Lower lobe of right lung (tissue), 2 donors: ENCODE results near the gene AASDH. TPM values are rescaled to one million over a fixed set of nuclear protein-coding genes. Genes with fewer than 3 reads are reported as not detected.

Experiments used
- ATAC-seq, 2 donors: fragments of 200-7000 bp; cut with Tn5 transposase; one replicate each; pipeline ENCODE4 v1.9.1; 2020 to 2022; ENCODE audit warnings: mild to moderate bottlenecking in 2 of 2, moderate library complexity in 2 of 2
- DNase-seq: peaks from one replicate; pipeline ENCODE4 v3.0.0-alpha.2; 2020
- H3K27ac ChIP-seq: fragments of 200-600 bp; one replicate; pipeline ENCODE4 v1.8.0; 2022
- H3K27me3 ChIP-seq: fragments of 200-600 bp; one replicate; pipeline ENCODE4 v1.8.0; 2022; ENCODE audit warnings: low read depth
- H3K36me3 ChIP-seq: fragments of 200-600 bp; one replicate; pipeline ENCODE4 v1.8.0; 2022; ENCODE audit warnings: mild to moderate bottlenecking
- H3K4me1 ChIP-seq: fragments of 200-600 bp; one replicate; pipeline ENCODE4 v1.8.0; 2022
- H3K4me3 ChIP-seq: fragments of 200-600 bp; one replicate; pipeline ENCODE4 v1.8.0; 2022; ENCODE audit warnings: mild to moderate bottlenecking
- H3K9me3 ChIP-seq: fragments of 200-600 bp; one replicate; pipeline ENCODE4 v1.8.0; 2022
- CTCF ChIP-seq: fragments of 200-600 bp; IDR thresholded peaks from one replicate; pipeline ENCODE4 v1.8.0; 2022; ENCODE audit warnings: antibody characterized with exemption, mild to moderate bottlenecking
- intact Hi-C: fragments of 100-400 bp; cut with DNase I; formaldehyde crosslinking; loops from one replicate; pipeline ENCODE4 v1.11.0; 2022
- long read RNA-seq: library from polyadenylated mRNA; unstranded; transcript quantifications from one replicate; pipeline ENCODE4 v2.0.0, GENCODE V29; 2021
- total RNA-seq: library from RNA; stranded (reverse); fragmentation: NEBNext Ultra II Directional; extraction: Animal tissue kit (Norgen Biotek cat#: 25700); gene quantifications from one replicate; pipeline ENCODE4 v1.2.1, GENCODE V29; 2021
- donor health status: DM: no; HTN: yes; CAD: no; lungs with severe emphysema.

AASDH gene
- total RNA-seq, result 10.8 TPM
- long read RNA-seq, partial matches to known transcripts, result 7 of 19 reads
- long read RNA-seq, other reads (novel, unspliced or antisense), result 9 of 19 reads

GRCh38 chr4:56387023-56388001 lies at the start of gene AASDH:
AASDH (minus strand) TSS chr4:56387491; CDS start chr4:56384299, 3,192 bp downstream.
- Histone ChIP-seq H3K4me3 (peak within 1 kb of the TSS; percentile 76), H3K27me3 (no peaks in the 10 kb centered on the region), H3K36me3 (no peaks in the 10 kb centered on the region), H3K27ac (peak within 1 kb of the TSS; percentile 96), H3K4me1 (peaks cover 15% of the 10 kb centered on the region), H3K9me3 (no peaks in the 10 kb centered on the region)
- DNase-seq (peak; percentile 94), ATAC-seq (peak; percentile 98 to 99)
- no peak for TF ChIP-seq CTCF
- intact Hi-C loops, result no loop called here

GRCh38 chr4:56435140-56435926 lies 48.0 kb upstream of the AASDH start, which contains the start of gene PPAT:
PPAT (minus strand) TSS chr4:56435615; CDS start chr4:56435477, 138 bp downstream.
- ATAC-seq, result peak; percentile 97 to 98
- H3K27ac ChIP-seq, result peak within 1 kb of the TSS; percentile 92
- peak within 1 kb of the TSS; percentile 77 for H3K4me3 ChIP-seq
- intact Hi-C loops, result no loop called here
- TF ChIP-seq CTCF, result peak; percentile 52
- no peaks in the 10 kb centered on the region for H3K27me3 ChIP-seq
- no peaks in the 10 kb centered on the region for H3K36me3 ChIP-seq
- no peaks in the 10 kb centered on the region for H3K9me3 ChIP-seq
- H3K4me1 ChIP-seq, result peaks cover 26% of the 10 kb centered on the region
- DNase-seq, result peak; percentile 99

- peak overlapping the region; percentile 77 for H3K4me3 ChIP-seq
- no peaks in the 10 kb centered on the region for H3K9me3 ChIP-seq
- DNase-seq (peak; percentile 71), ATAC-seq (peak; percentile 9 to 22)
- no peak for TF ChIP-seq CTCF
- no peaks in the 10 kb centered on the region for H3K36me3 ChIP-seq
- no peaks in the 10 kb centered on the region for H3K27me3 ChIP-seq
- H3K27ac ChIP-seq, result peak overlapping the region; percentile 92
- peaks cover 26% of the 10 kb centered on the region for H3K4me1 ChIP-seq
- intact Hi-C loops, result no loop called here
Measured at GRCh38 chr4:56434599-56435139, 47.4 kb upstream of the AASDH start.

- no peak for ATAC-seq
- Histone ChIP-seq H3K4me1 (peaks cover 26% of the 10 kb centered on the region), H3K36me3 (no peaks in the 10 kb centered on the region), H3K27ac (no peak overlapping the region), H3K27me3 (no peaks in the 10 kb centered on the region), H3K4me3 (no peak overlapping the region), H3K9me3 (no peaks in the 10 kb centered on the region)
- no peak for TF ChIP-seq CTCF
- intact Hi-C loops, result no loop called here
- DNase-seq, result no peak
Measured at GRCh38 chr4:56433280-56433679, 46.0 kb upstream of the AASDH start.

- intact Hi-C loops, result no loop called here
- H3K36me3 ChIP-seq, result no peaks in the 10 kb centered on the region
- peaks cover 15% of the 10 kb centered on the region for H3K4me1 ChIP-seq
- ATAC-seq (no peak), DNase-seq (no peak)
- H3K27ac ChIP-seq, result no peak overlapping the region
- no peaks in the 10 kb centered on the region for H3K27me3 ChIP-seq
- TF ChIP-seq CTCF, result no peak
- H3K9me3 ChIP-seq, result no peaks in the 10 kb centered on the region
- no peak overlapping the region for H3K4me3 ChIP-seq
Measured at GRCh38 chr4:56430203-56430602, 42.9 kb upstream of the AASDH start.
